ENCODE results near the gene RGS13. TPM values are rescaled to one million over a fixed set of nuclear protein-coding genes. Genes with fewer than 3 reads are reported as not detected.
"Not testable (repeated sequence)": the region's sequence is repeated elsewhere in the genome, so short reads cannot be mapped to it uniquely, and the experiment has no call there.

The RGS13 gene
- total RNA-seq, 1 donor from 2014 or later, result not detected

- Histone ChIP-seq H3F3A (ENCODE audit: low read depth) (no peaks in the 10 kb centered on the region), H3K36me3 (no peaks in the 10 kb centered on the region), H3K79me2 (ENCODE audit: low read depth) (no peaks in the 10 kb centered on the region), H3K4me1 (no peaks in the 10 kb centered on the region), H3K9me3 (ENCODE audit: low read depth) (no peaks in the 10 kb centered on the region), H4K20me1 (ENCODE audit: low read depth) (no peaks in the 10 kb centered on the region), H3K4me2 (no peak overlapping the region), H2AFZ (replicated peaks) (no peak overlapping the region), H3K27me3 (no peaks in the 10 kb centered on the region), H3K27ac (no peak overlapping the region), H3K9ac (no peak overlapping the region), H3K4me3 (no peak overlapping the region)
- Mint-ChIP-seq H3K27me3 (ENCODE audit: insufficient read depth, low read depth) (no peaks in the 10 kb centered on the region), H3K9me3 (peaks cover 11% of the 10 kb centered on the region), H3K36me3 (no peaks in the 10 kb centered on the region), H3K4me1 (peaks cover 3% of the 10 kb centered on the region), H3K4me3 (no peak overlapping the region), H3K27ac (no peak overlapping the region)
- DNase-seq (ENCODE audit: low spot score), result no peak
- TF ChIP-seq EZH2 (IDR thresholded peaks at IDR 0.05) (no peak), EZH2phosphoT487 (IDR thresholded peaks at IDR 0.05) (no peak)
- TF ChIP-seq, protein P1, sequence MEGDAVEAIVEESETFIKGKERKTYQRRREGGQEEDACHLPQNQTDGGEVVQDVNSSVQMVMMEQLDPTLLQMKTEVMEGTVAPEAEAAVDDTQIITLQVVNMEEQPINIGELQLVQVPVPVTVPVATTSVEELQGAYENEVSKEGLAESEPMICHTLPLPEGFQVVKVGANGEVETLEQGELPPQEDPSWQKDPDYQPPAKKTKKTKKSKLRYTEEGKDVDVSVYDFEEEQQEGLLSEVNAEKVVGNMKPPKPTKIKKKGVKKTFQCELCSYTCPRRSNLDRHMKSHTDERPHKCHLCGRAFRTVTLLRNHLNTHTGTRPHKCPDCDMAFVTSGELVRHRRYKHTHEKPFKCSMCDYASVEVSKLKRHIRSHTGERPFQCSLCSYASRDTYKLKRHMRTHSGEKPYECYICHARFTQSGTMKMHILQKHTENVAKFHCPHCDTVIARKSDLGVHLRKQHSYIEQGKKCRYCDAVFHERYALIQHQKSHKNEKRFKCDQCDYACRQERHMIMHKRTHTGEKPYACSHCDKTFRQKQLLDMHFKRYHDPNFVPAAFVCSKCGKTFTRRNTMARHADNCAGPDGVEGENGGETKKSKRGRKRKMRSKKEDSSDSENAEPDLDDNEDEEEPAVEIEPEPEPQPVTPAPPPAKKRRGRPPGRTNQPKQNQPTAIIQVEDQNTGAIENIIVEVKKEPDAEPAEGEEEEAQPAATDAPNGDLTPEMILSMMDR (IDR thresholded peaks at IDR 0.05), result no peak
Observed at GRCh38 chr1:192682335-192682734, 46.4 kb downstream of the RGS13 start.

DNA sequence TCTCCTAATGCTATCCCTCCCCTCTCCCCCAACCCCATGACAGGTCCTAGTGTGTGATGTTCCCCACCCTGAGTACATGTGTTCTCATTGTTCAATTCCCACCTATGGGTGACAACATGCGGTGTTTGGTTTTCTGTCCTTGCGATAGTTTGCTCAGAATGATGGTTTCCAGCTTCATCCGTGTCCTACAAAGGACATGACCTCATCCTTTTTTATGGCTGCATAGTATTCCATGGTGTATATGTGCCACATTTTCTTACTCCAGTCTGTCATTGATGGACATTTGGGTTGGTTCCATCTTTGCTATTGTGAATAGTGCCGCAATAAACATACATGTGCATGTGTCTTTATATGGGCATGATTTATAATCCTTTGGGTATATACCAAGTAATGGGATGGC lies 47.1 kb downstream of the RGS13 start:
- not testable (repeated sequence) for H3F3A ChIP-seq (ENCODE audit: low read depth); DNase-seq (ENCODE audit: low spot score); H3K4me2 ChIP-seq; H4K20me1 ChIP-seq (ENCODE audit: low read depth); H3K27ac ChIP-seq; H3K36me3 Mint-ChIP-seq; H3K4me1 Mint-ChIP-seq; H3K9ac ChIP-seq; H3K4me1 ChIP-seq; H3K27me3 Mint-ChIP-seq (ENCODE audit: insufficient read depth, low read depth); H3K9me3 ChIP-seq (ENCODE audit: low read depth); H3K4me3 Mint-ChIP-seq; H3K79me2 ChIP-seq (ENCODE audit: low read depth); H2AFZ ChIP-seq (replicated peaks); H3K4me3 ChIP-seq; H3K27me3 ChIP-seq; H3K27ac Mint-ChIP-seq; H3K36me3 ChIP-seq
- H3K9me3 Mint-ChIP-seq, result peaks cover 11% of the 10 kb centered on the region

- H4K20me1 ChIP-seq (ENCODE audit: low read depth), result no peaks in the 10 kb centered on the region
- H3K4me1 Mint-ChIP-seq, result no peaks in the 10 kb centered on the region
- no peak for DNase-seq (ENCODE audit: low spot score)
- no peak for TF ChIP-seq EZH2phosphoT487 (IDR thresholded peaks at IDR 0.05)
- TF ChIP-seq, protein P1 (IDR thresholded peaks at IDR 0.05), result no peak
- TF ChIP-seq EZH2 (IDR thresholded peaks at IDR 0.05), result no peak
- H3K4me3 ChIP-seq, result no peak overlapping the region
- no peaks in the 10 kb centered on the region for H3K79me2 ChIP-seq (ENCODE audit: low read depth)
- no peak overlapping the region for H3K9ac ChIP-seq
- no peaks in the 10 kb centered on the region for H3K4me1 ChIP-seq
- no peaks in the 10 kb centered on the region for H3K36me3 ChIP-seq
- H3K36me3 Mint-ChIP-seq, result no peaks in the 10 kb centered on the region
- no peak overlapping the region for H3K4me2 ChIP-seq
- H3K27ac Mint-ChIP-seq, result no peak overlapping the region
- peaks cover 14% of the 10 kb centered on the region for H3K9me3 Mint-ChIP-seq
- H3K9me3 ChIP-seq (ENCODE audit: low read depth), result no peaks in the 10 kb centered on the region
- H3K27me3 ChIP-seq, result no peaks in the 10 kb centered on the region
- no peak overlapping the region for H2AFZ ChIP-seq (replicated peaks)
- no peak overlapping the region for H3K4me3 Mint-ChIP-seq
- no peak overlapping the region for H3K27ac ChIP-seq
- no peaks in the 10 kb centered on the region for H3K27me3 Mint-ChIP-seq (ENCODE audit: insufficient read depth, low read depth)
- no peaks in the 10 kb centered on the region for H3F3A ChIP-seq (ENCODE audit: low read depth)
Observed at GRCh38 chr1:192689459-192689858, 53.5 kb downstream of the RGS13 start.

DNA sequence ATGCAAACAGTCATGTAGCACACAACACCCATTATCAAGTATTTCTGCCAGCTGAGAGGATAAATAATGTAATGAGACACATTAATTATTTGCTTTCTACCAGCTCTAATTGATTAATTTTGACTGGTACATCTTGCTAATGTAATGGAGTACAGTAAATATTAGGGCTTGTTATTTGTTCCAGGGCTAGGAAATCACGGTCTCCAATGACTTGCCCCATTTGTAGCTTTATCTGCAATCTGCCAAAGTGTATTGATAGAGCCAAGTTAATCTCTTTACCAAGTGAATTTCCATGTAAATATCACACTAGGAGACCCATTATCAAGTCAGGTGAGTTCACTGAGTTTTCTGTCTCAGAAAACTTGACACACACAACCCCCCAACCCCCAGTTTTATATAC lies 55.1 kb downstream of the RGS13 start:
- peaks cover 6% of the 10 kb centered on the region for H3K9me3 Mint-ChIP-seq
- no peaks in the 10 kb centered on the region for H3K4me1 Mint-ChIP-seq
- DNase-seq (ENCODE audit: low spot score), result no peak
- H3K4me3 ChIP-seq, result no peak overlapping the region
- no peaks in the 10 kb centered on the region for H3K27me3 Mint-ChIP-seq (ENCODE audit: insufficient read depth, low read depth)
- no peaks in the 10 kb centered on the region for H3K4me1 ChIP-seq
- no peaks in the 10 kb centered on the region for H3K9me3 ChIP-seq (ENCODE audit: low read depth)
- H4K20me1 ChIP-seq (ENCODE audit: low read depth), result no peaks in the 10 kb centered on the region
- TF ChIP-seq EZH2 (IDR thresholded peaks at IDR 0.05) (no peak), EZH2phosphoT487 (IDR thresholded peaks at IDR 0.05) (no peak)
- TF ChIP-seq, protein P1 (IDR thresholded peaks at IDR 0.05), result no peak
- no peaks in the 10 kb centered on the region for H3K27me3 ChIP-seq
- H3K79me2 ChIP-seq (ENCODE audit: low read depth), result no peaks in the 10 kb centered on the region
- H3F3A ChIP-seq (ENCODE audit: low read depth), result no peaks in the 10 kb centered on the region
- H3K36me3 ChIP-seq, result no peaks in the 10 kb centered on the region
- H2AFZ ChIP-seq (replicated peaks), result no peak overlapping the region
- H3K36me3 Mint-ChIP-seq, result no peaks in the 10 kb centered on the region
- no peak overlapping the region for H3K27ac Mint-ChIP-seq
- no peak overlapping the region for H3K9ac ChIP-seq
- no peak overlapping the region for H3K27ac ChIP-seq
- H3K4me2 ChIP-seq, result no peak overlapping the region
- no peak overlapping the region for H3K4me3 Mint-ChIP-seq
